ENCODE results near the gene VAMP2.

The VAMP2 gene

DNA sequence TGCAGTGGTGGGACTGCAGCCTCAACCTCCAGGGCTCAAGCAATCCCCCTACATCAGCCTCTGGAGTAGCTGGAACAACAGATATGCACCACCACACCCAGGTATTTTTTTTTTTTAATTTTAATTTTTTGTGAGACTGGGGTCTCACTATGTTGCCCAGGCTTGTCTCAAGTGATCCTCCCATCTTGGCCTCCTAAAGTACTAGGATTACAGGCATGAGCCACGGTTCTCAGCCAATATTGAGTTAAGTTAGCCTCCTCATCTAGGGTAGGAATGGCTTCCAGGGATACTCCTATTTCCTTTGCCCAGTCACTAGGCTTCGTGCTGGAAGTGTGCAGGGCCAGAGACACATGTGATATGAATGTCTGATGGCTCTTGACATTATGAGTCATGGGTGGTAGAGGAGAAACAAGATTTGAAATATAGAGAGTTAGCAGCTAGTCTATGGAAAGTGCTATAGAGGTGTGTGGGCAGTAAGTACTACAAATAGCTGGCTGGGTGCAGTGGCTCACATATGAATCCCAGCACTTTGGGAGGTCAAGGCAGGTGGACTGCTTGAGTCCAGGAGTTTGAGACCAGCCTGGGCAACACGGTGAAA, 30.8 kb downstream of the VAMP2 start:
- no peak for TF ChIP-seq EZH2phosphoT487 (IDR thresholded peaks at IDR 0.05; ENCODE audit: borderline replicate concordance)
- TF ChIP-seq, protein P1, sequence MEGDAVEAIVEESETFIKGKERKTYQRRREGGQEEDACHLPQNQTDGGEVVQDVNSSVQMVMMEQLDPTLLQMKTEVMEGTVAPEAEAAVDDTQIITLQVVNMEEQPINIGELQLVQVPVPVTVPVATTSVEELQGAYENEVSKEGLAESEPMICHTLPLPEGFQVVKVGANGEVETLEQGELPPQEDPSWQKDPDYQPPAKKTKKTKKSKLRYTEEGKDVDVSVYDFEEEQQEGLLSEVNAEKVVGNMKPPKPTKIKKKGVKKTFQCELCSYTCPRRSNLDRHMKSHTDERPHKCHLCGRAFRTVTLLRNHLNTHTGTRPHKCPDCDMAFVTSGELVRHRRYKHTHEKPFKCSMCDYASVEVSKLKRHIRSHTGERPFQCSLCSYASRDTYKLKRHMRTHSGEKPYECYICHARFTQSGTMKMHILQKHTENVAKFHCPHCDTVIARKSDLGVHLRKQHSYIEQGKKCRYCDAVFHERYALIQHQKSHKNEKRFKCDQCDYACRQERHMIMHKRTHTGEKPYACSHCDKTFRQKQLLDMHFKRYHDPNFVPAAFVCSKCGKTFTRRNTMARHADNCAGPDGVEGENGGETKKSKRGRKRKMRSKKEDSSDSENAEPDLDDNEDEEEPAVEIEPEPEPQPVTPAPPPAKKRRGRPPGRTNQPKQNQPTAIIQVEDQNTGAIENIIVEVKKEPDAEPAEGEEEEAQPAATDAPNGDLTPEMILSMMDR (conservative IDR thresholded peaks at IDR 0.05; ENCODE audit: low read length): no peak
- H3K9me3 ChIP-seq (ENCODE audit: insufficient read depth, low read depth, low read length): no peaks in the 10 kb centered on the region
- no peaks in the 10 kb centered on the region for H3K36me3 ChIP-seq (ENCODE audit: insufficient read depth, low read length)
- H3K4me1 ChIP-seq (ENCODE audit: insufficient read depth, low read length, poor library complexity, severe bottlenecking): peaks cover 4% of the 10 kb centered on the region
- H3K9ac ChIP-seq (ENCODE audit: low read depth, low read length, poor library complexity, severe bottlenecking): no peak overlapping the region
- H3K4me2 ChIP-seq (ENCODE audit: low read depth, low read length, poor library complexity, severe bottlenecking): no peak overlapping the region
- H2AFZ ChIP-seq (ENCODE audit: low read length): no peak overlapping the region
- no peaks in the 10 kb centered on the region for H3K79me2 ChIP-seq (ENCODE audit: insufficient read depth, low read length)
- no peaks in the 10 kb centered on the region for H4K20me1 ChIP-seq (ENCODE audit: insufficient read depth, low read length, poor library complexity, severe bottlenecking)
- no peaks in the 10 kb centered on the region for H3K27me3 ChIP-seq (ENCODE audit: insufficient read depth, low read length, poor library complexity, severe bottlenecking)
- H3F3A ChIP-seq (ENCODE audit: low read depth): no peaks in the 10 kb centered on the region
- no peak overlapping the region for H3K4me3 ChIP-seq (ENCODE audit: low read length, poor library complexity, severe bottlenecking)
- no peaks in the 10 kb centered on the region for H3K9me2 ChIP-seq (replicated peaks; ENCODE audit: low read depth, low read length)

DNA sequence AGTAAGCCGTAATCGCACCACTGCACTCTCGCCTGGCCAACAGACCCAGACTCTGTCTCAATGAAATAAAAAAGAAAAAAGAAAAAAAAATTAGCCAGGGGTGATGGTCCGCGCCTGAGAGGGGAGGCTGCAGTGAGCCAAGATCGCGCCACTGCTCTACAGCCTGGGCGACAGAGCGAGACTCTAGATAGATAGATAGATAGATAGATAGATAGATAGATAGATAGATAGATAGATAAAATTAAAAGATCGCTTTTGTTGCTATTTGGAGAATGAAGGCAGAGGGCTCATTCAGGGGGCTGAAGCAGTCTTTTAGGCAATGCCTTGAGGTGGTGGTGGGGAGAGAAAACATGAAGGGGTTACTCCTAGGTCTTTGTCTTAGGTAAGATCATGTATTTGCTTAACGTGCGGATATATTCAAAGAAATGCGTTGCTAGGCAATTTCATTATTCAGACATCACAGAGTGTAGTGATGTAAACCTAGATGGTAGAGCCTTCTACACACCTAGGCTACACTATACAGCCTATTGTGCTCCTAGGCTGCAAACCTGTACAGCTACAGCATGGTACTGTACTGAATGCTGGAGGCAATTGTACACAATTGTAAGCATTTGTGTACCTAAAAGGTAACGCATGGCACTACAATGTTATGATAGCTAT, 34.5 kb downstream of the VAMP2 start:
- H3K27me3 ChIP-seq (ENCODE audit: insufficient read depth, low read length, poor library complexity, severe bottlenecking): no peaks in the 10 kb centered on the region
- TF ChIP-seq EZH2phosphoT487 (IDR thresholded peaks at IDR 0.05; ENCODE audit: borderline replicate concordance): no peak
- TF ChIP-seq, protein P1 (conservative IDR thresholded peaks at IDR 0.05; ENCODE audit: low read length): no peak

DNA sequence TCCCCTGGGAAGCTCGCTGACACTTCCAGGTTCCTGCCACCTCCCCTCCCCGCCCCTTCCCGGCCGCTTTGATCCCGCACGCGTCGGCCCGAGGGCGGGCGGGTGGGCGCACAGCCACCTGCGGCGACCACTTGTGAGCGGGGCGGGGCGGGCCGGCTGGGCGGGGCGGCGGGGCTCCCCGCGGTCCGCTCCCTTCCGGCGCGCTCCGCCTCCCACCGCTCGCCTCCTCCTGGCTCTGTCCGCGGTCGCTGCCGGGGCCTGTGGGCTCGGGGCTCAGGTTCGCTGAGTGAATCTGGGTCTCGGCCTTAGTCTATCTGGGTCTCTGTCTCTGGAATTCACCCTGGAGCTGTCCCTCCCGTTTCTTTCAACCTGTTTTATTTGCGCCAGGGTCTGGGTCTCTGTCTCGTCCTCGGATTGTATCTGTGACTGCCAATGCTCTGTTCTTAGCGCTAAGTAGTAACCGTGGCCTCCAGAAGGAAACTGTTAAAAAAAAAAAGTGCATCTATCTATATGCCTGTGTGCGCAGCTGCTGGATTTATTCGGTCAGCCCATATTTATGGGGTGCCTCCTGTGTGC, 36.2 kb downstream of the VAMP2 start:
- Histone ChIP-seq H3K9ac (ENCODE audit: low read depth, low read length, poor library complexity, severe bottlenecking) (peak overlapping the region; percentile 76), H3K4me1 (ENCODE audit: insufficient read depth, low read length, poor library complexity, severe bottlenecking) (peaks cover 37% of the 10 kb centered on the region), H2AFZ (ENCODE audit: low read length) (peak overlapping the region; percentile 95), H3K36me3 (ENCODE audit: insufficient read depth, low read length) (no peaks in the 10 kb centered on the region), H3K4me2 (ENCODE audit: low read depth, low read length, poor library complexity, severe bottlenecking) (peak overlapping the region; percentile 93), H3K9me2 (replicated peaks; ENCODE audit: low read depth, low read length) (no peaks in the 10 kb centered on the region), H3K27me3 (ENCODE audit: insufficient read depth, low read length, poor library complexity, severe bottlenecking) (peaks cover 7% of the 10 kb centered on the region), H4K20me1 (ENCODE audit: insufficient read depth, low read length, poor library complexity, severe bottlenecking) (no peaks in the 10 kb centered on the region), H3K9me3 (ENCODE audit: insufficient read depth, low read depth, low read length) (no peaks in the 10 kb centered on the region), H3K79me2 (ENCODE audit: insufficient read depth, low read length) (no peaks in the 10 kb centered on the region), H3F3A (ENCODE audit: low read depth) (no peaks in the 10 kb centered on the region), H3K4me3 (ENCODE audit: low read length, poor library complexity, severe bottlenecking) (peak overlapping the region; percentile 91)
- TF ChIP-seq, protein P1 (conservative IDR thresholded peaks at IDR 0.05; ENCODE audit: low read length): no peak
- no peak for TF ChIP-seq EZH2phosphoT487 (IDR thresholded peaks at IDR 0.05; ENCODE audit: borderline replicate concordance)

More for the DNA sequence above, 34.5 kb downstream of the VAMP2 start:
- H2AFZ ChIP-seq (ENCODE audit: low read length): no peak overlapping the region
- no peaks in the 10 kb centered on the region for H3K36me3 ChIP-seq (ENCODE audit: insufficient read depth, low read length)
- H3K79me2 ChIP-seq (ENCODE audit: insufficient read depth, low read length): no peaks in the 10 kb centered on the region
- H3F3A ChIP-seq (ENCODE audit: low read depth): no peaks in the 10 kb centered on the region
- H4K20me1 ChIP-seq (ENCODE audit: insufficient read depth, low read length, poor library complexity, severe bottlenecking): no peaks in the 10 kb centered on the region
- H3K9me3 ChIP-seq (ENCODE audit: insufficient read depth, low read depth, low read length): no peaks in the 10 kb centered on the region
- H3K4me2 ChIP-seq (ENCODE audit: low read depth, low read length, poor library complexity, severe bottlenecking): no peak overlapping the region
- H3K9ac ChIP-seq (ENCODE audit: low read depth, low read length, poor library complexity, severe bottlenecking): no peak overlapping the region
- H3K9me2 ChIP-seq (replicated peaks; ENCODE audit: low read depth, low read length): no peaks in the 10 kb centered on the region
- H3K4me3 ChIP-seq (ENCODE audit: low read length, poor library complexity, severe bottlenecking): no peak overlapping the region
- peaks cover 26% of the 10 kb centered on the region for H3K4me1 ChIP-seq (ENCODE audit: insufficient read depth, low read length, poor library complexity, severe bottlenecking)

Data from Loucy (cell line).